Neural progenitor cell (in vitro differentiated cells): ENCODE results near the gene LIMA1. TPM values are rescaled to one million over a fixed set of nuclear protein-coding genes. Genes with fewer than 3 reads are reported as not detected.

Experiments
- DNase-seq: peaks from one replicate; pipeline ENCODE4 v3.0.0-alpha.2; 2016; ENCODE audit warnings: low spot score
- H2AFZ ChIP-seq: fragments of 200-600 bp; sonication (generic); replicated peaks from 2 replicates; pipeline ENCODE4 v1.6.1; 2016; ENCODE audit warnings: antibody characterized with exemption
- H3F3A ChIP-seq: fragments of 200-600 bp; sonication (generic); 2 replicates; pipeline ENCODE4 v1.6.1; 2016; ENCODE audit warnings: antibody characterized with exemption, low read depth
- H3K27ac ChIP-seq: fragments of 200-600 bp; sonication (generic); 2 replicates; pipeline ENCODE4 v1.5.1; 2016; ENCODE audit warnings: mild to moderate bottlenecking
- H3K27me3 ChIP-seq: fragments of 200-600 bp; sonication (generic); 2 replicates; pipeline ENCODE4 v1.6.1; 2016; ENCODE audit warnings: mild to moderate bottlenecking, moderate library complexity
- H3K36me3 ChIP-seq: fragments of 200-600 bp; sonication (generic); 2 replicates; pipeline ENCODE4 v1.5.1; 2016
- H3K4me1 ChIP-seq: fragments of 200-600 bp; sonication (generic); 2 replicates; pipeline ENCODE4 v1.6.1; 2016; ENCODE audit warnings: mixed run types
- H3K4me2 ChIP-seq: fragments of 200-600 bp; sonication (generic); 2 replicates; pipeline ENCODE4 v1.6.1; 2016
- H3K4me3 ChIP-seq: fragments of 200-600 bp; sonication (generic); 2 replicates; pipeline ENCODE4 v1.5.1; 2016
- H3K79me2 ChIP-seq: fragments of 200-600 bp; sonication (generic); 2 replicates; pipeline ENCODE4 v1.6.1; 2016; ENCODE audit warnings: low read depth
- H3K9ac ChIP-seq: fragments of 200-600 bp; sonication (generic); 2 replicates; pipeline ENCODE4 v1.6.1; 2016
- H3K9me3 ChIP-seq: fragments of 200-600 bp; sonication (generic); 2 replicates; pipeline ENCODE4 v1.5.1; 2016; ENCODE audit warnings: low read depth
- H4K20me1 ChIP-seq: fragments of 200-600 bp; sonication (generic); 2 replicates; pipeline ENCODE4 v1.6.1; 2016; ENCODE audit warnings: low read depth
- H3K27ac Mint-ChIP-seq: 3 replicates; pipeline ENCODE4 v1.8.0; 2021; ENCODE audit warnings: mixed read lengths
- H3K27me3 Mint-ChIP-seq: 2 replicates; pipeline ENCODE4 v1.8.0; 2022; ENCODE audit warnings: low read depth, mild to moderate bottlenecking, inconsistent platforms, moderate library complexity, mixed read lengths; ENCODE audit not compliant: insufficient read depth
- H3K36me3 Mint-ChIP-seq: 3 replicates; pipeline ENCODE4 v1.8.0; 2021; ENCODE audit warnings: mixed read lengths
- H3K4me1 Mint-ChIP-seq: 3 replicates; pipeline ENCODE4 v1.8.0; 2021; ENCODE audit warnings: mixed read lengths
- H3K4me3 Mint-ChIP-seq: 3 replicates; pipeline ENCODE4 v1.8.0; 2021; ENCODE audit warnings: mild to moderate bottlenecking, moderate library complexity, mixed read lengths
- H3K9me3 Mint-ChIP-seq: 3 replicates; pipeline ENCODE4 v1.8.0; 2020; ENCODE audit warnings: mixed read lengths
- EZH2 ChIP-seq: fragments of 200-600 bp; sonication (generic); IDR thresholded peaks from 2 replicates; pipeline ENCODE4 v1.6.1; 2017; ENCODE audit warnings: antibody characterized with exemption, mild to moderate bottlenecking, moderate library complexity
- EZH2phosphoT487 ChIP-seq: fragments of 200-600 bp; sonication (generic); IDR thresholded peaks from 2 replicates; pipeline ENCODE4 v1.6.1; 2017; ENCODE audit warnings: antibody characterized with exemption
- total RNA-seq: library from RNA; depleted of rRNA; stranded (reverse); fragments of >200 nt; gene quantifications from 2 replicates; pipeline ENCODE4 v1.2.3, GENCODE V29; 2015; ENCODE audit warnings: low replicate concordance
- TF ChIP-seq, protein P1 (sequence below): fragments of 200-600 bp; sonication (generic); IDR thresholded peaks from 2 replicates; pipeline ENCODE4 v1.5.1; 2017; ENCODE audit warnings: antibody characterized with exemption, mild to moderate bottlenecking

Gene LIMA1
- total RNA-seq, 1 donor from 2014 or later: 25.0 TPM

DNA sequence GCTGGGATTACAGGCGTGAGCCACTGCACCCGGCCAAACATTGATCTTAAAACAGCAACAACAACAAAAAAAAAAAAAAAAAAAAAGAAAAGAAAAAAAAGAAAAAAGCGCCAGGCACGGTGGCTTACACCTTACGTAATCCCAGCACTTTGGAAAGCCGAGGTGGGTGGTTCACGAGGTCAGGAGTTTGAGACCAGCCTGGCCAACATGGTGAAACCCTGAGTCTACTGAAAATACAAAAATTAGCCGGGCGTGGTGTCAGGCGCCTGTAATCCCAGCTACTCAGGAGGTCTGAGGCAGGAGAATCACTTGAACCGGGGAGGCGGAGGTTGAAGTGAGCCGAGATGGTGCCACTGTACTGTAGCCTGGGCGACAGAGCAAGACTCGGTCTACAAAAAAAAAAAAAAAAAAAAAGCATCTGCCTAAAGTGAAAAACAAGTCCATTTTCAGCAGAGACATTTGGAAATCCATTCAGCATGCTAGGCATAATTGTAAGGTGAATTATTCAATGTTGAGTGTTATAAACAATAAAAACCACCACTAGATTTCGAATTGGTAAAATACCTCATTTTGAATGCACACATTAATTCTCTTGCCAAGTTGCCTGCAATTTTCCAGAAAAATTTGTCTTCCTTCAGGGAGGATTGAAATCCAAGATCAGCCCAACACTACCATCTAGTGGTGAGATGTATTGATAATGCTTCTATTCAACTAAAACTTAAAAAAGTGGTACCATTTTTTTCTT is 108.2 kb downstream of the LIMA1 start:
- H3K9me3 ChIP-seq: no peaks in the 10 kb centered on the region
- TF ChIP-seq, protein P1, sequence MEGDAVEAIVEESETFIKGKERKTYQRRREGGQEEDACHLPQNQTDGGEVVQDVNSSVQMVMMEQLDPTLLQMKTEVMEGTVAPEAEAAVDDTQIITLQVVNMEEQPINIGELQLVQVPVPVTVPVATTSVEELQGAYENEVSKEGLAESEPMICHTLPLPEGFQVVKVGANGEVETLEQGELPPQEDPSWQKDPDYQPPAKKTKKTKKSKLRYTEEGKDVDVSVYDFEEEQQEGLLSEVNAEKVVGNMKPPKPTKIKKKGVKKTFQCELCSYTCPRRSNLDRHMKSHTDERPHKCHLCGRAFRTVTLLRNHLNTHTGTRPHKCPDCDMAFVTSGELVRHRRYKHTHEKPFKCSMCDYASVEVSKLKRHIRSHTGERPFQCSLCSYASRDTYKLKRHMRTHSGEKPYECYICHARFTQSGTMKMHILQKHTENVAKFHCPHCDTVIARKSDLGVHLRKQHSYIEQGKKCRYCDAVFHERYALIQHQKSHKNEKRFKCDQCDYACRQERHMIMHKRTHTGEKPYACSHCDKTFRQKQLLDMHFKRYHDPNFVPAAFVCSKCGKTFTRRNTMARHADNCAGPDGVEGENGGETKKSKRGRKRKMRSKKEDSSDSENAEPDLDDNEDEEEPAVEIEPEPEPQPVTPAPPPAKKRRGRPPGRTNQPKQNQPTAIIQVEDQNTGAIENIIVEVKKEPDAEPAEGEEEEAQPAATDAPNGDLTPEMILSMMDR: peak; percentile 83
- TF ChIP-seq EZH2 (no peak), EZH2phosphoT487 (no peak)

DNA sequence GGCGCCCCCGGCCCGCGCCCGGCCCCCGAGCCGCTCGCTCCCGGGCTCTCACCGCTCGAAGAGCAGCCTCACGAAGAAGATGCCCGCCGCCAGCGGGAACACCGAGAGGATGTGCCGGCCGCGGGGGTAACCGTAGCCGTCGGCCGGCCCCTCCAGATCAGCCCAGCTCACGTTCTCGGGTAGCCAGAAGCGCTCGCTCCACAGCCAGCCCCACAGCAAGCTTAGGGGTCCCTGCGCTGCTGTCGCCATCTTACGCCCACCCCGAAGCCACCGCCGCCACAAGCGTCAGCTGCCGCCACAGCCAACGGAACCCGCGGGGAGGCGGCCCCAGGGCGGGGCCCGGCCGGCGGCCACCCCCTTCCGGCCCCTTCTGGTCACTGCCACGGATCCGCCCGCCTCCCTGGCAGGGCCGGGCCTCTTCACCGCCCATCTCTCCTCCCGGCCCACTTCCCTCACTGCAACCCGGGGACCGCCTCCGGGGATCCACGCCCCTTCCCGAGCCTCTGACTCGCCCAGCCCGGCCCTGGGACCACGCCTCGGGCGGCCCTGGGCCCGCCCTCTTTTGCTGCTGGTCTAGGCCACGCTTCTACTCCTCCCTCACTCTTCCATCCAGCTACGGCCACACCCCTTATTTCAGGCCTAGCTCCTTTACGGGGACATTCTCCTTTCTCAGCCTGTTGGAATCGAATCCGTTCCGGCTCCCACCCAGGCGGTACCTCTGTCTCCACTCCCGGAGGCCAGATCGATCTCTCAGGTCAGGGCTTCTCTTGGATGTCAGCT is 116.1 kb downstream of the LIMA1 start, which contains the start of gene CERS5:
CERS5 (minus strand) TSS at position 321 of the 780 bp plus-strand sequence; CDS start at position 249, 72 bp downstream.
- H3K4me1 Mint-ChIP-seq: peaks cover 31% of the 10 kb centered on the region
- Histone ChIP-seq H3K36me3 (no peaks in the 10 kb centered on the region), H3K27me3 (no peaks in the 10 kb centered on the region), H3F3A (peaks cover 20% of the 10 kb centered on the region), H3K4me1 (peaks cover 17% of the 10 kb centered on the region), H3K9ac (peak within 1 kb of the TSS; percentile 73), H3K4me2 (peak within 1 kb of the TSS; percentile 93), H3K79me2 (peaks cover 46% of the 10 kb centered on the region), H3K9me3 (no peaks in the 10 kb centered on the region), H2AFZ (peak within 1 kb of the TSS; percentile 66), H3K27ac (peak within 1 kb of the TSS; percentile 96), H4K20me1 (no peaks in the 10 kb centered on the region), H3K4me3 (peak within 1 kb of the TSS; percentile 83)
- H3K36me3 Mint-ChIP-seq: peaks cover 14% of the 10 kb centered on the region
- H3K27me3 Mint-ChIP-seq: peaks cover 7% of the 10 kb centered on the region
- DNase-seq: peak; percentile 99
- TF ChIP-seq EZH2 (no peak), EZH2phosphoT487 (no peak)
- TF ChIP-seq, protein P1: peak; percentile 20
- H3K9me3 Mint-ChIP-seq: peaks cover 7% of the 10 kb centered on the region
- H3K27ac Mint-ChIP-seq: peak within 1 kb of the TSS; percentile 97
- peak within 1 kb of the TSS; percentile 94 for H3K4me3 Mint-ChIP-seq

More for the DNA sequence above, 108.2 kb downstream of the LIMA1 start:
- H3K4me1 Mint-ChIP-seq: peaks cover 3% of the 10 kb centered on the region
- DNase-seq: peak; percentile 83
- H3K27ac ChIP-seq: no peak overlapping the region
- H2AFZ ChIP-seq: no peak overlapping the region
- H3K79me2 ChIP-seq: no peaks in the 10 kb centered on the region
- H3K4me3 Mint-ChIP-seq: no peak overlapping the region
- H3K27ac Mint-ChIP-seq: no peak overlapping the region
- H3K4me2 ChIP-seq: no peak overlapping the region
- no peaks in the 10 kb centered on the region for H4K20me1 ChIP-seq
- no peaks in the 10 kb centered on the region for H3K27me3 ChIP-seq
- H3K27me3 Mint-ChIP-seq: peaks cover 6% of the 10 kb centered on the region
- peaks cover 6% of the 10 kb centered on the region for H3F3A ChIP-seq
- no peaks in the 10 kb centered on the region for H3K4me1 ChIP-seq
- no peak overlapping the region for H3K9ac ChIP-seq
- H3K4me3 ChIP-seq: no peak overlapping the region
- H3K36me3 Mint-ChIP-seq: peaks cover 4% of the 10 kb centered on the region
- H3K36me3 ChIP-seq: no peaks in the 10 kb centered on the region
- peaks cover 4% of the 10 kb centered on the region for H3K9me3 Mint-ChIP-seq

DNA sequence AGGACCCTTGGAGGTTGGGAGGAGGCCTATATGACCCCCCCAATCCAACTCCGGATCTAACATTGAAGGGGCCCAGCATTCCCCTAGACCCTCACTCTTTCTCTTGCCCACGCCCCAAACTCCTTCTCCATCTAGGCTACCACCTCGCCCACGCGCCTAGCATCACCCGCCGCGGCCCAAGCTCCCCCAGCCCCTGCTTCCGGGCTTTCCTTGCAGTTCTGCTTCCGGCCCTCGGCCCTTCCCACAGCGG is 116.6 kb downstream of the LIMA1 start:
- H3K9me3 Mint-ChIP-seq: peaks cover 7% of the 10 kb centered on the region
- H3K79me2 ChIP-seq: peaks cover 52% of the 10 kb centered on the region

More for the DNA sequence above, 116.6 kb downstream of the LIMA1 start:
- peak overlapping the region; percentile 94 for H3K27ac Mint-ChIP-seq
- peaks cover 17% of the 10 kb centered on the region for H3K4me1 ChIP-seq
- TF ChIP-seq EZH2phosphoT487: no peak
- TF ChIP-seq, protein P1: no peak
- H3K4me3 Mint-ChIP-seq: peak overlapping the region; percentile 94
- H4K20me1 ChIP-seq: no peaks in the 10 kb centered on the region
- H3K4me3 ChIP-seq: peak overlapping the region; percentile 83
- no peak for DNase-seq
- H3K4me2 ChIP-seq: peak overlapping the region; percentile 93
- no peaks in the 10 kb centered on the region for H3K9me3 ChIP-seq
- H3K27ac ChIP-seq: peak overlapping the region; percentile 96
- H2AFZ ChIP-seq: no peak overlapping the region
- peaks cover 14% of the 10 kb centered on the region for H3K36me3 Mint-ChIP-seq
- H3K27me3 Mint-ChIP-seq: peaks cover 7% of the 10 kb centered on the region
- H3F3A ChIP-seq: peaks cover 20% of the 10 kb centered on the region
- no peaks in the 10 kb centered on the region for H3K27me3 ChIP-seq
- no peaks in the 10 kb centered on the region for H3K36me3 ChIP-seq
- peaks cover 31% of the 10 kb centered on the region for H3K4me1 Mint-ChIP-seq
- H3K9ac ChIP-seq: peak overlapping the region; percentile 73
